Mucosa of rectum (tissue), 2 donors: Measurements from ENCODE around the gene ALOXE3.
"Not testable (repeated sequence)": the region's sequence is repeated elsewhere in the genome, so short reads cannot be mapped to it uniquely, and the experiment has no call there.

Experiments used
- H3K27ac ChIP-seq, 2 donors: one replicate each; pipeline ENCODE4 v1.7.0; 2013; ENCODE audit warnings: inconsistent platforms in 2 of 2, low read depth in 2 of 2, low read length in 2 of 2
- H3K27me3 ChIP-seq, 2 donors: one replicate each; pipeline ENCODE4 v1.7.0; 2013; ENCODE audit warnings: low read length in 2 of 2; ENCODE audit not compliant: control insufficient read depth in 2 of 2, insufficient read depth in 2 of 2
- H3K36me3 ChIP-seq, 2 donors: one replicate each; pipeline ENCODE4 v1.7.0; 2013; ENCODE audit warnings: low read length in 2 of 2; ENCODE audit not compliant: control insufficient read depth in 2 of 2, insufficient read depth in 2 of 2
- H3K4me1 ChIP-seq, 2 donors: one replicate each; pipeline ENCODE4 v1.7.0; 2013; ENCODE audit warnings: low read length in 2 of 2, mild to moderate bottlenecking in 1 of 2; ENCODE audit not compliant: control insufficient read depth in 2 of 2, insufficient read depth in 2 of 2
- H3K4me3 ChIP-seq, 2 donors: one replicate each; pipeline ENCODE4 v1.7.0; 2013; ENCODE audit warnings: low read length in 2 of 2
- H3K9ac ChIP-seq, 2 donors: one replicate each; pipeline ENCODE4 v1.7.0; 2013; ENCODE audit warnings: low read length in 2 of 2, low read depth in 1 of 2, mild to moderate bottlenecking in 1 of 2
- H3K9me3 ChIP-seq, 2 donors: one replicate each; pipeline ENCODE4 v1.7.0; 2013; ENCODE audit warnings: low read length in 2 of 2; ENCODE audit not compliant: control insufficient read depth in 2 of 2
- donor health status: healthy.
- donor health status: Normal muscosa, but diverticular disease.

The ALOXE3 gene

DNA sequence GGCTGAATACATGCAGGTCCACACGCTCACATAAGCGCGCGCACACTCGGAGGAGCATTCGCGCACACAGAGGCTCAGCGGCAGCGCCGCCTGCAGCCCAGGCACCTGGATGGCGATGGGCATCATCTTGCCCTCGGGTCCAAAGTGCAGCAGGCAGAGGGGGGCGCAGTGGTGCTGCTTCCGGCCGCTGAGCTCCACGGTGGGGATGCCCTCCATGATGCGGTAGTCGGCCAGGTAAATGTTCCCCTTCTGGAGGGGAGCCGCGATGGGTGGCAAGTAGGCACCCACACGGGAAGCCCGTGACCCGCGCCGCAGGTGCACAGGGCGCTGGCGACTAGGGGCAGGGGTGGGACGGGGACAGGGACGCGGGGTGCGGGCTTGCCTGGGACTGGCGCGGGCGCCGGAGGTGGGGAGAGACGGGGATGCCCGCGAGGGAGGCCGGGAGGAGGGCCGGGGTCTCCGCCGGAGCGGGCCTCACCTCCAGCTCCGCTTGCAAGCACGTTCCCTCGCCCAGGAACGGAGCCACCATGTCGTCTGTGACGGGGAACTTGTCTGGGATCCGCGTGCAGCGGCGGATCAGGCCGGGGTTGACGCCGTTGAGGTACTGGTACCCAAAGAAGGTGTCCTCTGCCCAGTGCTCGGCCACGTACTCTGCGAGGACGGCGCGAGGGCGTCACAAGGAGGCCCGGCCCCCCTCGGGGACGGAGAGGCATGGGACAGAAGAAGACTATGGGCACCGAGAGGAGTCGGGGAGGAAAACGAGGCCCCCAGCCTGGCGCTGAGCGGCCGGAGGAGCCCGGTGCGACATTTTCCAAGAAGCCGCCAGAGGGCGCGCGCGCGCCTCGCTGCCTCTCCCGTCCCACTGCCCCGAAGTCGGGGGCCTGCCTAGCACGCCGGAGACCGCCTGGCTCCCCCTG lies 38.8 kb downstream of the ALOXE3 start:
- Histone ChIP-seq H3K9ac (peak overlapping the region; percentile 64 to 65), H3K27me3 (peaks cover 6 to 8% of the 10 kb centered on the region in 2 donors), H3K36me3 (no peaks in the 10 kb centered on the region), H3K4me3 (peak overlapping the region; percentile 70), H3K27ac (peak overlapping the region; percentile 7 to 43), H3K4me1 (peaks cover 11 to 14% of the 10 kb centered on the region in 2 donors), H3K9me3 (no peaks in the 10 kb centered on the region)

GRCh38 chr17:8077939-8078338 lies 40.4 kb downstream of the ALOXE3 start:
- not testable (repeated sequence) for H3K36me3 ChIP-seq, H3K4me3 ChIP-seq, H3K9ac ChIP-seq, H3K9me3 ChIP-seq, H3K27ac ChIP-seq
- H3K27me3 ChIP-seq: peaks cover 16 to 17% of the 10 kb centered on the region in 2 donors
- peaks cover 15 to 25% of the 10 kb centered on the region in 2 donors for H3K4me1 ChIP-seq

- Histone ChIP-seq H3K27me3 (peaks cover 16 to 17% of the 10 kb centered on the region in 2 donors), H3K4me1 (peaks cover 16 to 25% of the 10 kb centered on the region in 2 donors), H3K4me3 (no peak overlapping the region), H3K27ac (no peak overlapping the region), H3K9me3 (no peaks in the 10 kb centered on the region), H3K9ac (no peak overlapping the region), H3K36me3 (no peaks in the 10 kb centered on the region)
Observed at GRCh38 chr17:8076502-8077266, 41.6 kb downstream of the ALOXE3 start.

DNA sequence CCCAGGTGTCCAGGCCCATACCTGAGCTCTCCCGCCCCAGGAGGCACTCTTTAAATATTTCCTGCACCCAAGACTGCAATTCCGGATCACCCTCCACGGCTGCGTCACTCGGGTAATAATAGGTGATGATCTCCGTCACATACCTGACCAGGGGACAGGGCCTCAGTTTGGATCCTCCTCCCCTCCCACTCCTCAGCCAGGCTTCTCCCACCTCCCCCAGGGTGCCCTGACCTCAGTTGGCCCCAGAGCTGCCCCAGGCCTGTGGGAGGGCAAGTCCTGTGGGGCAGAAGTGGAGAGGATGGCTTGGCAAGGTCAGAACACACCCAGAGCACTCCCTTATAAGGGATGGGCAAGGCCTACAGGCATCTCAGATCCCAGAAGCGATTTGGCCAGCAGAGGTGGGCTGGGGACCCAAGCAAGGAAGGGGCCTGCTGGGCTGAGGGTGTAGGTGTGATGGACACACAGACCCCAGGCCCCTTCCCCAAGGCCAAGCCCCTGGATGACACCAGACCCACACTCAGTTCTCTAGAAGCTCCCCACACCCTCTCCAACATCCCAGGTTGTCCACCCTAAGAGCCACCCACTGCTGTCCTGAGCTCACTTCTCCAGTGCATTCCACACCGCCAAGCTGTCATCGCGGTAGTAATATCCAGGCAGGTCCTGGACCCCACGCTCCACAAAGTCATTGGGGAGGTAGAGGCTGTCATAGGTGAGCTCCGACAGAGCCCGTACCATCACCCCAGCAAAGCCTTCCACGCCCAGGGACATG lies 42.6 kb downstream of the ALOXE3 start:
- no peaks in the 10 kb centered on the region for H3K36me3 ChIP-seq
- peaks cover 16 to 25% of the 10 kb centered on the region in 2 donors for H3K4me1 ChIP-seq
- H3K9me3 ChIP-seq: no peaks in the 10 kb centered on the region
- H3K27me3 ChIP-seq: peaks cover 16 to 17% of the 10 kb centered on the region in 2 donors
- no peak overlapping the region for H3K9ac ChIP-seq
- no peak overlapping the region for H3K4me3 ChIP-seq
- no peak overlapping the region for H3K27ac ChIP-seq

DNA sequence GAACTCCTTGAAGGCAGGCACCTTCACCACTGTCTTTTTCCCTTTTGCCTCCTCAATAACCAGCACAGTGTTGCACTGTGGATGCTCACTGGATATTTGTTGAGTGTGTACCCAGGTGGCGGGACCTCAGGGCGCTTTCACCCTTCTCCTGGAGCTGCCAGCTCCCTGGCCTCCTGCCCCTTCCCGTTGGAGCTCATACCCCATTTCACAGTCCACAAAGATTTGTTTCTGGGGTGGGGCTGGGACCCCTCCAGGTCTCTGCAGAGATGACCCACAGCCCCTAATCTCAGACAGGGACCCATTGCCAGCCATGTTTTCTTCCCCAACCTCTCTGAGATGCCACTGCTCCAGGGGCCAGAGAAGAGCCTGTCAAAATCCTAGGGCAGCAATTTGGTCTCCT lies 43.2 kb downstream of the ALOXE3 start:
- H3K9me3 ChIP-seq: no peaks in the 10 kb centered on the region
- H3K4me3 ChIP-seq: no peak overlapping the region
- H3K27ac ChIP-seq: no peak overlapping the region
- peaks cover 16 to 17% of the 10 kb centered on the region in 2 donors for H3K27me3 ChIP-seq
- H3K4me1 ChIP-seq: peaks cover 16 to 21% of the 10 kb centered on the region in 2 donors
- no peaks in the 10 kb centered on the region for H3K36me3 ChIP-seq
- H3K9ac ChIP-seq: no peak overlapping the region

DNA sequence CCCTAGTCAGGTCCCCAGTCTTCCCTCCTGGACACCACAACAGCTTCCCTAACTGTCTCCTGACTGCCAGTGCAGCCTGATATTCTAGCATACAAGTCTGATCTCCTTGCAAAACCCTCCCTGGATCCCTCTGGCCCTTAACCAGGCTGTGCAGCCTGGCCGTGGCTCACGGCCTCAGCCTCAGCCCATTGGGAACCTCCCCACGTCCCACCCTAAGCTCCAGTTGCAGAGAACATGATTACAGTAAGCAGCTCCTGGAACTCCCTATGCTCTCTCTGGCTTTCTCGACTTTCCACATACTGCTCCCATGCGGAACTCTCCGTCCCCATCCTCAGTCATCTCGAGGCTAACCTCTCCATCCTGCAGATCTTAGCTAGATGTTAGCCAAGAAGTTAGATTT lies 43.8 kb downstream of the ALOXE3 start:
- H3K9me3 ChIP-seq: no peaks in the 10 kb centered on the region
- H3K27me3 ChIP-seq: peaks cover 16 to 17% of the 10 kb centered on the region in 2 donors
- no peak overlapping the region for H3K4me3 ChIP-seq
- no peak overlapping the region for H3K27ac ChIP-seq
- H3K4me1 ChIP-seq: peaks cover 15 to 19% of the 10 kb centered on the region in 2 donors
- no peaks in the 10 kb centered on the region for H3K36me3 ChIP-seq
- no peak overlapping the region for H3K9ac ChIP-seq

DNA sequence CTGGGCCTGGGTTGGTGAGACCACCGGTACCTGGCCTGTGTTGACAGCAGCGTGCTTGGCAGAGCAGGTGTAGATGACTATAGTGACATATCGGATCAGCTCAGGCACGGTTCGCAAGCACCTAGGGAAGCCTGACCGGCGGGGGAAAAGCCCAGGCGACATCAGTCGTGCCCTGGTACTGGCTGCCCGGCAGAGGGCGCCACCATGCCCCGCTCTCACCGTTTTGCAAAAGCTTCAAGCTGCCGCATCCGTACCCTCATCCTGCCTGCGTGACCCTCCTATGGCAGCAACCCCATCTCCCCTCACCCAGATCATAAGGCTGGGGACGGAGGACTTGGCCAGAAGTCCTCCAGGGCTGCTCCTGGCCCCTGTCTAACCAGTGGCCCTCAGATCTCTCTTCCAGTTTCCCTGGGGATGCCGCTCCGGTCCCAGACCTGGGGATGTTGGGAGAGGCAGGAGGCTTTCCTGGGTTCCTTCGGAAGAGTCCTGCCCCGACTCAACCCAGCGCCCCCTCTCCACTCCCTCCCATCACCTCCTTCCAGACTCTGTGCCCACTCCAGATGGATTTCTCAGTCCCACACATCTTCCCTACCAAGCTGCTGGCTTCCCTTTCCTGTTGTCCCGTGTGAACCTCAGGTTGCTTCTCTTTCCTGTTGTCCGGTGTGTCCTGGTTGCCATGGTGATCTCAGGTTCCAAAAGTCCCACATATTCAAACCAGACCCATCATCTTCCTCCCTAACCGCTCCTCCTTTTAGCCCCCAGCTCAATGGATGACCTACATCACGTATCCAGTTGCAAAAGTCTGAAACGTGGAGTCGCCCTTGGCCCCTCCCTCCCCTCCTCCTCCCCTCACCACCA lies 44.5 kb downstream of the ALOXE3 start:
- H3K9me3 ChIP-seq: no peaks in the 10 kb centered on the region
- H3K27ac ChIP-seq: no peak overlapping the region
- no peaks in the 10 kb centered on the region for H3K36me3 ChIP-seq
- peak overlapping the region; percentile 19 to 56 for H3K4me3 ChIP-seq
- peaks cover 16 to 17% of the 10 kb centered on the region in 2 donors for H3K27me3 ChIP-seq
- H3K9ac ChIP-seq: peak overlapping the region in 1 of 2 donors; percentile 23
- H3K4me1 ChIP-seq: peaks cover 18 to 21% of the 10 kb centered on the region in 2 donors

- Histone ChIP-seq H3K4me1 (peaks cover 22 to 29% of the 10 kb centered on the region in 2 donors), H3K4me3 (peak overlapping the region in 1 of 2 donors; percentile 22), H3K9ac (peak overlapping the region in 1 of 2 donors; percentile 6), H3K27me3 (peaks cover 16 to 17% of the 10 kb centered on the region in 2 donors), H3K9me3 (no peaks in the 10 kb centered on the region), H3K27ac (no peak overlapping the region), H3K36me3 (no peaks in the 10 kb centered on the region)
Observed at GRCh38 chr17:8072729-8073461, 45.4 kb downstream of the ALOXE3 start.
